Liver (tissue), 3 donors: ENCODE measurements around the gene TRIML1.
"Not testable (repeated sequence)": the region's sequence is repeated elsewhere in the genome, so short reads cannot be mapped to it uniquely, and the experiment has no call there.

Source experiments
- EGR1 ChIP-seq, 2 donors: IDR thresholded peaks; 2 replicates each; pipeline ENCODE4 v1.6.1; 2016 to 2018; ENCODE audit warnings: antibody characterized with exemption in 2 of 2, low read depth in 2 of 2
- FOXA1 ChIP-seq: IDR thresholded peaks from 2 replicates; pipeline ENCODE4 v1.6.1; 2016; ENCODE audit warnings: antibody characterized with exemption
- HNF4A ChIP-seq, 2 donors: conservative IDR thresholded peaks; 2 replicates each; pipeline ENCODE4 v1.6.1; 2016; ENCODE audit warnings: antibody characterized with exemption in 2 of 2, mild to moderate bottlenecking in 2 of 2
- RAD21 ChIP-seq, 2 donors: IDR thresholded peaks; 2 replicates each; pipeline ENCODE4 v1.6.1; 2016; ENCODE audit warnings: antibody characterized with exemption in 2 of 2, mild to moderate bottlenecking in 2 of 2
- RXRA ChIP-seq, 2 donors: IDR thresholded peaks; 2 replicates each; pipeline ENCODE4 v1.6.1; 2017 to 2018; ENCODE audit warnings: antibody characterized with exemption in 2 of 2, mild to moderate bottlenecking in 1 of 2
- TAF1 ChIP-seq: conservative IDR thresholded peaks from 2 replicates; pipeline ENCODE4 v1.6.1; 2016; ENCODE audit warnings: antibody characterized with exemption, mild to moderate bottlenecking
- YY1 ChIP-seq: IDR thresholded peaks from 2 replicates; pipeline ENCODE4 v1.6.1; 2016; ENCODE audit warnings: antibody characterized with exemption, mild to moderate bottlenecking
- ZBTB33 ChIP-seq: IDR thresholded peaks from 2 replicates; pipeline ENCODE4 v1.6.1; 2016; ENCODE audit warnings: antibody characterized with exemption
- TF ChIP-seq, protein P1 (sequence below): fragments of 150-350 bp; IDR thresholded peaks from 2 replicates; pipeline ENCODE4 v1.5.1; 2017; ENCODE audit warnings: improper control_type of control experiment, low read depth, low read length; ENCODE audit not compliant: missing input control
- TF ChIP-seq, protein P2 (sequence below): IDR thresholded peaks from 2 replicates; pipeline ENCODE4 v1.6.1; 2016; ENCODE audit warnings: antibody characterized with exemption
- donor health status: healthy.
- donor health status: healthy.

DNA sequence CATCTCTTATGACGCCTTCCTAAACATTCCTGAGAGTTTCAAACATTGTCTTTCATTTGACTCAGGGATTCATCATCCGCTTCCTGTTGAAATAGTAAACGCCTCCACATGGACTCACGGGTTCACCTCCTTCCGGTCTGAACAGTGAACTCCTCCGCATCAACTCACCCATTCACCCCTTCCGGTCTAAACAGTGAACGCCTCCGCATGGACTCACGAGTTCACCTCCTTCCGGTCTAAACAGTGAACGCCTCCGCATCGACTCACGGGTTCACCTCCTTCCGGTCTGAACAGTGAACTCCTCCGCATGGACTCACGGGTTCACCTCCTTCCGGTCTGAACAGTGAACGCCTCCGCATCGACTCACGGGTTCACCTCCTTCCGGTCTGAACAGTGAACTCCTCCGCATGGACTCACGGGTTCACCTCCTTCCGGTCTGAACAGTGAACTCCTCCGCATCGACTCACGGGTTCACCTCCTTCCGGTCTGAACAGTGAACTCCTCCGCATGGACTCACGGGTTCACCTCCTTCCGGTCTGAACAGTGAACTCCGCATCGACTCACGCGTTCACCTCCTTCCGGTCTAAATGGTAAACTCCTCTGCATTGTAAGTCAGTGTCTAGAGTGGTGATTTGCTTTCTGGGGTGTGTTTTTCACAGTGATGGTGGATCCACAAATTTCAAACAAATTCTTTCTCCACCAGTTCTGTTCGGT is 20.4 kb downstream of the TRIML1 start:
- TF ChIP-seq, protein P1, sequence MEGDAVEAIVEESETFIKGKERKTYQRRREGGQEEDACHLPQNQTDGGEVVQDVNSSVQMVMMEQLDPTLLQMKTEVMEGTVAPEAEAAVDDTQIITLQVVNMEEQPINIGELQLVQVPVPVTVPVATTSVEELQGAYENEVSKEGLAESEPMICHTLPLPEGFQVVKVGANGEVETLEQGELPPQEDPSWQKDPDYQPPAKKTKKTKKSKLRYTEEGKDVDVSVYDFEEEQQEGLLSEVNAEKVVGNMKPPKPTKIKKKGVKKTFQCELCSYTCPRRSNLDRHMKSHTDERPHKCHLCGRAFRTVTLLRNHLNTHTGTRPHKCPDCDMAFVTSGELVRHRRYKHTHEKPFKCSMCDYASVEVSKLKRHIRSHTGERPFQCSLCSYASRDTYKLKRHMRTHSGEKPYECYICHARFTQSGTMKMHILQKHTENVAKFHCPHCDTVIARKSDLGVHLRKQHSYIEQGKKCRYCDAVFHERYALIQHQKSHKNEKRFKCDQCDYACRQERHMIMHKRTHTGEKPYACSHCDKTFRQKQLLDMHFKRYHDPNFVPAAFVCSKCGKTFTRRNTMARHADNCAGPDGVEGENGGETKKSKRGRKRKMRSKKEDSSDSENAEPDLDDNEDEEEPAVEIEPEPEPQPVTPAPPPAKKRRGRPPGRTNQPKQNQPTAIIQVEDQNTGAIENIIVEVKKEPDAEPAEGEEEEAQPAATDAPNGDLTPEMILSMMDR, result not testable (repeated sequence)
- TF ChIP-seq YY1; RXRA (IDR thresholded peaks at IDR 0.05); ZBTB33; EGR1 (IDR thresholded peaks at IDR 0.05; ENCODE audit: low read depth in 2 of 2); RAD21 (IDR thresholded peaks at IDR 0.05); FOXA1; TAF1; HNF4A (conservative IDR thresholded peaks at IDR 0.05): not testable (repeated sequence)
- TF ChIP-seq, protein P2, sequence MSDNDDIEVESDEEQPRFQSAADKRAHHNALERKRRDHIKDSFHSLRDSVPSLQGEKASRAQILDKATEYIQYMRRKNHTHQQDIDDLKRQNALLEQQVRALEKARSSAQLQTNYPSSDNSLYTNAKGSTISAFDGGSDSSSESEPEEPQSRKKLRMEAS, result not testable (repeated sequence)
